Fibroblast of lung (primary cell): ENCODE data around the gene MT3. TPM values are rescaled to one million over a fixed set of nuclear protein-coding genes. Genes with fewer than 3 reads are reported as not detected.

Experiments
- DNase-seq, 2 donors: peaks; one replicate each; pipeline versions ENCODE4 v3.0.0 to v3.0.0-alpha.2; 2010; ENCODE audit warnings: low read depth in 2 of 2
- H2AFZ ChIP-seq: 2 replicates; pipeline ENCODE4 v1.5.1; 2012; ENCODE audit warnings: low read length, control low read depth, inconsistent platforms
- H3K27ac ChIP-seq: 2 replicates; pipeline ENCODE4 v1.5.1; 2011; ENCODE audit warnings: low read length, control low read depth; ENCODE audit not compliant: insufficient read depth
- H3K27me3 ChIP-seq: 2 replicates; pipeline ENCODE4 v1.5.1; 2011; ENCODE audit warnings: mild to moderate bottlenecking, low read length; ENCODE audit not compliant: control insufficient read depth, insufficient read depth
- H3K36me3 ChIP-seq: 2 replicates; pipeline ENCODE4 v1.5.1; 2011; ENCODE audit warnings: low read length; ENCODE audit not compliant: control insufficient read depth, insufficient read depth
- H3K4me1 ChIP-seq: 2 replicates; pipeline ENCODE4 v1.5.1; 2011; ENCODE audit warnings: low read length; ENCODE audit not compliant: control insufficient read depth, insufficient read depth; ENCODE audit errors: extremely low read depth
- H3K4me2 ChIP-seq: 2 replicates; pipeline ENCODE4 v1.5.1; 2011; ENCODE audit warnings: low read length, control low read depth; ENCODE audit not compliant: insufficient read depth; ENCODE audit errors: extremely low read depth
- H3K4me3 ChIP-seq, 4 experiments: fragments of 200-600 bp in 1 of 4; sonication (generic) in 1 of 4; replicated peaks in 1 of 4; 2 replicates each; pipeline ENCODE4 v1.5.1; 2011 to 2016; ENCODE audit warnings: low read length in 4 of 4, low read depth in 3 of 4, mild to moderate bottlenecking in 3 of 4, control low read depth in 2 of 4, inconsistent platforms in 1 of 4, mixed read lengths in 1 of 4; ENCODE audit not compliant: insufficient read depth in 1 of 4; ENCODE audit errors: control extremely low read depth in 1 of 4
- H3K79me2 ChIP-seq: 2 replicates; pipeline ENCODE4 v1.5.1; 2012; ENCODE audit warnings: mild to moderate bottlenecking, low read length, inconsistent platforms; ENCODE audit not compliant: control insufficient read depth, insufficient read depth
- H3K9ac ChIP-seq: 2 replicates; pipeline ENCODE4 v1.5.1; 2011; ENCODE audit warnings: mild to moderate bottlenecking, low read length, control low read depth; ENCODE audit not compliant: insufficient read depth
- H3K9me3 ChIP-seq: 2 replicates; pipeline ENCODE4 v1.5.1; 2012; ENCODE audit warnings: low read depth, low read length; ENCODE audit not compliant: control insufficient read depth, insufficient read depth
- H4K20me1 ChIP-seq: 2 replicates; pipeline ENCODE4 v1.5.1; 2011; ENCODE audit warnings: low read length; ENCODE audit not compliant: control insufficient read depth, insufficient read depth; ENCODE audit errors: extremely low read depth
- EZH2 ChIP-seq: IDR thresholded peaks from 2 replicates; pipeline ENCODE4 v1.5.1; 2012; ENCODE audit warnings: low read length, control low read depth, mild to moderate bottlenecking; ENCODE audit errors: missing control alignments
- polyA plus RNA-seq, 2 donors: library from polyadenylated mRNA; depleted of rRNA in 1 of 2; stranded (reverse) in 1 of 2; unstranded in 1 of 2; fragments of >200 nt; gene quantifications; 2 replicates each; pipeline ENCODE4 v1.2.1, GENCODE V29; 2011 to 2012; ENCODE audit warnings: missing spikeins in 1 of 2
- total RNA-seq: library from RNA; depleted of rRNA; stranded (reverse); fragments of >200 nt; gene quantifications from 2 replicates; pipeline ENCODE4 v1.2.1, GENCODE V29; 2014
- TF ChIP-seq, protein P1 (sequence below), 2 donors: IDR thresholded peaks in 1 of 2; conservative IDR thresholded peaks in 1 of 2; 1 replicate in 1 of 2; 2 replicates in 1 of 2; pipeline ENCODE4 v1.5.1; 2011 to 2012; ENCODE audit warnings: low read length in 2 of 2, control low read depth in 1 of 2, inconsistent platforms in 1 of 2, low read depth in 1 of 2, mild to moderate bottlenecking in 1 of 2

The MT3 gene
- total and polyA plus RNA-seq, 2 donors (not counting 1 experiment from before 2014, with no cell fraction given) = not detected

DNA sequence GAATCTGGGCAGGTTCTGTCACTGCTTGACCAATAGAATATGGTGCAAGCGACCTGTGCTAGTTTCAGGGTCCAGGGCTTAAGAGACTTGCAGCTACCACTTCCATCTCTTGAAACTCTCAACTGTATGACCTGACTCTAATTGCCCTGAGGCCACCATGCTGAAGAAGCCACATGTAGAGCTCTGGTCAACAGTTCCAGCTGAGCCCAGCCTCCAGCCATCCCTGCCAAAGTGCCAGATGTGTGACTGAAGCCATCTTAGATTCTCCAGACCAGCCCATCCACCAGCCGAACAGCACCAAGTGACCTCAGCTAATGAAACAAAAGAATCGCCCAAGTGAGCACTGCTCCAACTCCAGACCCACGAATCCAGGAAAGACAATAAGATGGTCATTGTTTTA, 15.6 kb downstream of the MT3 start:
- no peak overlapping the region for H2AFZ ChIP-seq
- H3K9me3 ChIP-seq = no peaks in the 10 kb centered on the region
- H3K4me3 ChIP-seq = no peak overlapping the region
- no peaks in the 10 kb centered on the region for H3K36me3 ChIP-seq
- DNase-seq = no peak
- H3K4me1 ChIP-seq = peaks cover 22% of the 10 kb centered on the region
- no peak overlapping the region for H3K9ac ChIP-seq
- H3K27ac ChIP-seq = peak overlapping the region; percentile 99
- H3K27me3 ChIP-seq = no peaks in the 10 kb centered on the region
- peaks cover 11% of the 10 kb centered on the region for H3K79me2 ChIP-seq
- TF ChIP-seq EZH2 = no peak
- TF ChIP-seq, protein P1, sequence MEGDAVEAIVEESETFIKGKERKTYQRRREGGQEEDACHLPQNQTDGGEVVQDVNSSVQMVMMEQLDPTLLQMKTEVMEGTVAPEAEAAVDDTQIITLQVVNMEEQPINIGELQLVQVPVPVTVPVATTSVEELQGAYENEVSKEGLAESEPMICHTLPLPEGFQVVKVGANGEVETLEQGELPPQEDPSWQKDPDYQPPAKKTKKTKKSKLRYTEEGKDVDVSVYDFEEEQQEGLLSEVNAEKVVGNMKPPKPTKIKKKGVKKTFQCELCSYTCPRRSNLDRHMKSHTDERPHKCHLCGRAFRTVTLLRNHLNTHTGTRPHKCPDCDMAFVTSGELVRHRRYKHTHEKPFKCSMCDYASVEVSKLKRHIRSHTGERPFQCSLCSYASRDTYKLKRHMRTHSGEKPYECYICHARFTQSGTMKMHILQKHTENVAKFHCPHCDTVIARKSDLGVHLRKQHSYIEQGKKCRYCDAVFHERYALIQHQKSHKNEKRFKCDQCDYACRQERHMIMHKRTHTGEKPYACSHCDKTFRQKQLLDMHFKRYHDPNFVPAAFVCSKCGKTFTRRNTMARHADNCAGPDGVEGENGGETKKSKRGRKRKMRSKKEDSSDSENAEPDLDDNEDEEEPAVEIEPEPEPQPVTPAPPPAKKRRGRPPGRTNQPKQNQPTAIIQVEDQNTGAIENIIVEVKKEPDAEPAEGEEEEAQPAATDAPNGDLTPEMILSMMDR (conservative IDR thresholded peaks at IDR 0.05 in 1 of 2, IDR thresholded peaks at IDR 0.05 in 1 of 2; ENCODE audit: low read depth in 1 of 2, low read length in 2 of 2) = no peak
- no peak overlapping the region for H3K4me2 ChIP-seq
- H4K20me1 ChIP-seq = no peaks in the 10 kb centered on the region

DNA sequence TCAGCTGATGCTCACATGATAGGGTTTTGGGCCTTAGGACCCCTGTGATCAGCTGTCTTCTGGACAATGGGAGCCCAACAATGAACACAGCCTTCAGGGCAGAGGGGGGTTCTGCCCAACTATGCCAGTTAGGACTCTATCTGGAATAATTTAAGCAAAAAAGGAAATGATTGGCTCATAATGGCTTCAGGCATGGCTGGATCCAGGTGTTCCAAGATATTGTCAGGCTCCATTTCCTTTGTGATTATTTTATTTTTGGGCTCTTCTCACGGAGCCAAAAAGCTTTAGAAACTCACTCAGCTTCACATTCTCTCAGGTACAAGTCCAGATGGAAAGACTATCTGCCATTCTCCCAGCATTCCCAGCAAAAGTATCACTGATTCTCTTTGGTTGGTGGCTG, 16.1 kb downstream of the MT3 start:
- H3K9me3 ChIP-seq = no peaks in the 10 kb centered on the region
- DNase-seq = no peak
- no peaks in the 10 kb centered on the region for H3K36me3 ChIP-seq
- no peak overlapping the region for H2AFZ ChIP-seq
- peaks cover 27% of the 10 kb centered on the region for H3K4me1 ChIP-seq
- TF ChIP-seq, protein P1 (conservative IDR thresholded peaks at IDR 0.05 in 1 of 2, IDR thresholded peaks at IDR 0.05 in 1 of 2; ENCODE audit: low read depth in 1 of 2, low read length in 2 of 2) = no peak
- no peak for TF ChIP-seq EZH2
- peak overlapping the region; percentile 99 for H3K27ac ChIP-seq
- no peaks in the 10 kb centered on the region for H3K27me3 ChIP-seq
- H3K79me2 ChIP-seq = peaks cover 11% of the 10 kb centered on the region
- no peak overlapping the region for H3K4me2 ChIP-seq
- H3K9ac ChIP-seq = no peak overlapping the region
- H3K4me3 ChIP-seq = no peak overlapping the region
- no peaks in the 10 kb centered on the region for H4K20me1 ChIP-seq

DNA sequence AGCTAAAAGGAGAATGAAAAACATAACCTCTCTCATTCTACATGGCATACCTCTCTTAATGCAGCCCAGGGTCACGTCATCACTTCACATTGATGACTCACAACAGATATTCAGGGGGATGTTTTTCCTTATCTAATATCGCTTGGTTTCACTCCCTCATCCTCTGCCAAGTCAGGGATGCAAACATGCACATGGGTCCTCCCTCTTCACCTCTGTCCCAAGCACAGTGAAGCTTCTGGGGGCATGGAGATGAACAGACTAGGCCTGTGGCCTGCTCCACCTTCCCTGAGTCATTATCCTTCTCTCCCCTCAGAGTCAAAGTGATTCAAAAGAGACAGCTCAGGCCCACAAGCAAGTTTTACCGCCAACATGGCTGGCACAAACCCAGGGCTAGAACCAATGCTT, 16.7 kb downstream of the MT3 start:
- Histone ChIP-seq H3K9ac (peak overlapping the region; percentile 21), H3K4me2 (peak overlapping the region; percentile 13)
- DNase-seq = peak in 1 of 2 donors; percentile 82

More for the DNA sequence above, 16.7 kb downstream of the MT3 start:
- no peaks in the 10 kb centered on the region for H3K9me3 ChIP-seq
- H4K20me1 ChIP-seq = no peaks in the 10 kb centered on the region
- no peak overlapping the region for H3K4me3 ChIP-seq
- no peaks in the 10 kb centered on the region for H3K27me3 ChIP-seq
- no peak overlapping the region for H2AFZ ChIP-seq
- peaks cover 11% of the 10 kb centered on the region for H3K79me2 ChIP-seq
- H3K36me3 ChIP-seq = no peaks in the 10 kb centered on the region
- peaks cover 33% of the 10 kb centered on the region for H3K4me1 ChIP-seq
- no peak for TF ChIP-seq EZH2
- peak overlapping the region; percentile 99 for H3K27ac ChIP-seq
